Stimulated activated CD4-positive, alpha-beta T cell treated with anti-CD3 and anti-CD28 coated beads, Interleukin-15, amount 100 ng/mL, for 48 hours (primary cell): ENCODE measurements around the gene ENDOU.

ENCODE experiments used
- DNase-seq, 2 donors: peaks; one replicate each; pipeline ENCODE4 v3.0.0-alpha.2; 2020; ENCODE audit warnings: low read depth in 2 of 2

The ENDOU gene

GRCh38 chr12:47757364-47757839 is 32.1 kb upstream of the ENDOU start:
- DNase-seq, result no peak

- no peak for DNase-seq
Observed at GRCh38 chr12:47755655-47756562, 30.6 kb upstream of the ENDOU start.

- no peak for DNase-seq
Observed at GRCh38 chr12:47754881-47755280, 29.6 kb upstream of the ENDOU start.

GRCh38 chr12:47754126-47754525 is 28.8 kb upstream of the ENDOU start:
- no peak for DNase-seq

DNA sequence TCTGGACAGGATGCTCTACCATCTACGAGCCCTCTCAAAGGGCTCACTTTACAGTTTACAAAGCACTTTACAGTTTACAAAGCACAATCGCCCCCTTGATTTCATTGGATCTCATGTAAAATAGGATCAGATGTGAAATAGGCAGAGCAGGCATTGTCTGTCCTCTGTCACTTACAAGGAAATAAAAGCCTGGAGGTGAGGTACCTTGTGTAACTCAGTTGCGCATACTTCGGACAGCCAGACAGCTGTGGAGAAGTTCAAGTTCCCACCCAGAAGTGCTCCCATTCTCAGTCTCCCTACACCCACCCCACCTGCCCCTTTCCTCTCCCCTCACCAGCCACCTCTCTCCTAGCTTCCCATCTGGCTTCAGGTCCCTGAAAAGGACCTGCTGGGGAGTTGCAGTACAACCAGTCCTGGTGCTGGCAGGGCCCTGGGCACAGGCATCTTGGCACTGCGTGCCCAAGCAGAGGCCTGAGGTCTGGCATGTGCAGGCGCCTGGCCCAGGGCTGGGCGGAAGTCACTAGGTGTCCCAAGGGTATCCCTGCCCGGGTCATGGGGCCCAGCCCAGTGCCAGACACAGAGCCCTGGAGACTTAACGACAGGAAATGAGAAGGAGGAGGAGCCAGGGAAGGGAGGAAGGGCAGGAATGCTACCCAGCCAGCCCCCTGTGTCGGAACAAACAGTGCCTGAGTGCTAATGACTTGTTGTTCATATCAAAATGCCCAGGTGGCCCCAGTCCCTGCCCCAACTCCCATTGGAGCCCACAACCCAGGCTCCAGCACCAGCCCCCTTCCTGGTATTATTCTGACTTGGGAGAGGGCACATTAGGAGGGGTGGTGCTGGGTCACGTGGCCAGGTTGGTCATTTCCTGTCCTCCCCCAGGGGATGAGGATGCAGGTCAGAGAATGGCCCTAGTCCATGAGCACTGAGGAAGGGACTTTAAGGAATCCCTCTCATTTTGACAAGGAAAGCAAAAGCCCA is 28.0 kb upstream of the ENDOU start:
- DNase-seq, result no peak

GRCh38 chr12:47752552-47752951 is 27.3 kb upstream of the ENDOU start:
- DNase-seq, result no peak

DNA sequence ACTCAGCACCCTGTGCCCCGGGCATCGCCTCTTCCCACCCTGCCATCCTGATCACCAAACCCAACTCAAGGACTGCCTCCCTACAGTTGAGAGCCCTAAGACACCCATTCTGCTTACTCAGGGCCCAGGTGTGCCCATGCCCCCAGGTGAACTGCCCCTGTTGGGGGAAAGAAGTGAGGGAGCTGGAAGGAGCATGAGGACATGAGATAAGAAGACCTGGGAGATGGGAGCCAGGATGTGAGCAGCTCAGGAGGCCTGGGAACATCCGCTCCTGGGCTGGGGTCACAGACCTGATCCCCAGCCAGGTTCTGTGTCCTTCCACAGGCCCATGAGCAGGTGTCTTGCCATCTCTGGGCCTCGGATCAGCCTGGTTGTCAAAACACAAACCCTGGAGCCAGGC is 26.8 kb upstream of the ENDOU start:
- no peak for DNase-seq

- no peak for DNase-seq
Observed at GRCh38 chr12:47751561-47751960, 26.3 kb upstream of the ENDOU start.

DNA sequence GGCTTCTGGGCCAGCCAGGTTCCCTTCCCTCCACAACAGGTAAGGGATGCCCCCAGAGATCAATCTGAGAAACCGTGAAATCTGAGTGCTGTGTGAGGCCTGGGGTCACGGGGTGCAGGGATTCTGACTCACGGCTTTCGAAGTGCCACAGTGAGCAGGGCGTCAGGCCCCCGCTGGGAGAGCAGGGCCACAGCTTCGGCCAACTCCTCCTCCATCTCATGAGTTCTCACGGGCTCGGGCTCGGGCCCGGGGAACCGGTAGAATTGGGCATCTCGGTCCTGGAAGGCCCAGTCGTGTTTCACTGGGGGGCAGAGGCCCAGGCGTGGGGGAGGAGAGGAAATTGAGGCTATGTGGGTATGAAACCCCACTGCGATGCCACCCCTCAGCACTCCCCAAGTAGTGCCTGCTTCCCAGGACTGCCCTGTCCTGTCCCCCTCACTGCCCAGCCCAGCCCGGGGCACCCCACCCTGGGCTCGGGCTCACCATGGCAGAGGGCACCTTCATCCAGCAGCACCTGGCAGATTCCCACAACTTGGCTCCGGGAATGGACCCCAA is 25.7 kb upstream of the ENDOU start:
- no peak for DNase-seq

GRCh38 chr12:47750229-47750798 is 25.0 kb upstream of the ENDOU start:
- no peak for DNase-seq

DNA sequence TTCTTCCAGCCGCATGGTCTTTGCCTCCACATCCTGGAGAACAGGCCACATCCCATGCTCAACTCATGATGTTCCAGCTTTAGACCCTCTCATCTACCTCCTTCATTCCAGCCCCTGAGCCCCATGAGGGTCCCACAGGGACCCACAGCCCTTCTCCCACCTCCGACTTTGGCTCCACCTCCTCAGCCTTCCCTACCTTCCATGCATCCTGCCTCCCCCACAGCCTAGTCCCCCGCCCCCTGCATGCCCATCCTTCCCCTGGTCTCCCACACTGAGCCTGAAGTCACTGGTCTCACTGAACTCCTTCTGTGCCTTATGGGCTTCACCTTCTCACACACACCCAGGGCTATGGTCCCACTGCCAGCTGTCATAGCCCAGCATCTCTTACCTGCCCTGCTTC is 23.6 kb upstream of the ENDOU start:
- DNase-seq, result no peak

GRCh38 chr12:47748507-47748828 is 23.2 kb upstream of the ENDOU start:
- DNase-seq, result no peak

- DNase-seq, result no peak
Observed at GRCh38 chr12:47747596-47748506, 22.6 kb upstream of the ENDOU start.

GRCh38 chr12:47747126-47747525 is 21.8 kb upstream of the ENDOU start:
- no peak for DNase-seq

DNA sequence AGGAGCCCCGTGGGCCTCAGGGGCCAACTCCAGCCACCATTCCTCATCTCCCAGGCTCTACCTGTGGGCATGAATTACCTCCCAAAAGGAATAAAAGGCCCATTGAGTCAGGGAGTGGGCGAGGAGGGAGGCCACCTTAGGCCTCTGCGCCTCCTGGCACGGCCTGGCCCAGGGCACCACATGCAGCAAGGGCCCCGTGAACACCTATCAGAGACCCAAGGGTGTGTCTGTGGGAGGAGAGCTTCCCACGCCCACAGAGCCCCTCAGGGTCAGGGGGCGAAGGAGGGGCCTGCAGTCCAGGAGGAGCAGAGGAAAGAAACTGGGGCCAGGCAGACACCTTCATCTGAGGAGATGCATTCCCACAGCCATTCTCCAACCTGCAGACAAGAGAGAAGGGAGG is 21.2 kb upstream of the ENDOU start:
- DNase-seq, result no peak

GRCh38 chr12:47746073-47746472 is 20.8 kb upstream of the ENDOU start:
- no peak for DNase-seq

DNA sequence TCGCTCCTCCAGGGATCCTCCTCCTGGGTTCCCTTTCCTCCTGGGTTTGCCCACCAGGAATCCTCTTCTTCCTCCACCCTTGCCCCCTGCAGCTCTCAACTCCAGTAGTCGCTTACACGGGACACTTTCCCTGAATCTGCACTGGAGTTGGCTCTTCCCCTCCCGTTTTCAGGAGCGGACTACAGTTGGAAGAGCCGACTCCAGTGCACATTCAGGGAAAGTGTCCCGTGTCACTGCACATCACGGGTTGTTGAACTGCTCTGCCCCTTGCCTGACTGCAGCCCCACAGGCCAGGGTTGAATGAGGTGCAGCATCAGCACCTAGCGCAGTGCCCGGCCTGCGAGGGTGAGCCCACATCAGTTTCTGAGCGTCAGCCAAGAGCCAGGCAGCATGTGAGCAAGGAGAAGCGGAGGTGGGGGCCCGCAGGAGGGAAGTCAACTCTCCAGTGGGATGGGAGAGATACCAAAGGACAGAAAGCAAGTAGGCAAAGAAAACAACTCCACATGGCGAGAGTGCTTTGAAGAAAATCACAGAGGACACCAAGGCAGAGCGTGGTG is 20.3 kb upstream of the ENDOU start:
- no peak for DNase-seq

DNA sequence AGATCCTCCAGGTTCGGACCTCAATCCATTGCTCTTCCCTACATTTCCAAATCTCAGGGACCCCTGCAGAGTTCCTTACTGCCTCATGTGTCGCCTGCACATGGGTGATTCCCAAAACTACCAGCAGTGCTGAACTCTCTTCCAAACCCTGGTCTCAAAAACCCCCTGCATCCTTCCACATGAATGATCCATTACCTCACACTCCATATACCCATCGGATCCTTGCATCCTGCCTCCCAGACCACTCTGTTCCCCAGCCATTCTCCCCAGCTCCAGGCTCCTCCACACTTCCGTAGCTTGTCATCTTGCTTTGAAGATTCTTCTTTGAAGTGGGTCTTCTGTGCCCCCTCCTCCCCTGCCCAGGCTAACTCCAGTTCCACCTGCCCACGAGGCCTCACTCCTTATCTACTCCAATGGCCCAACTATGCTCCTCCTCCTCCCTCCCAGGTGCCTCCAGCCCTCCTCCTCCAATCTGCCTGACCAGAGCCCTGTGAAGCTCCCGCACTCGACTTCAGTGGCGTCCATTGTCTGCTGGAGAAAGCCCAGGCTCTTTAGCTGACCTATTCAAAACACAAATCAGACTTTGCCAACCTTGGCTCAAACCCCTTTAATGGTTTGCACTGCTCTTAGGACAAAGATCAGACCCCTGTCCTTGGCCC is 19.6 kb upstream of the ENDOU start:
- DNase-seq, result no peak

DNA sequence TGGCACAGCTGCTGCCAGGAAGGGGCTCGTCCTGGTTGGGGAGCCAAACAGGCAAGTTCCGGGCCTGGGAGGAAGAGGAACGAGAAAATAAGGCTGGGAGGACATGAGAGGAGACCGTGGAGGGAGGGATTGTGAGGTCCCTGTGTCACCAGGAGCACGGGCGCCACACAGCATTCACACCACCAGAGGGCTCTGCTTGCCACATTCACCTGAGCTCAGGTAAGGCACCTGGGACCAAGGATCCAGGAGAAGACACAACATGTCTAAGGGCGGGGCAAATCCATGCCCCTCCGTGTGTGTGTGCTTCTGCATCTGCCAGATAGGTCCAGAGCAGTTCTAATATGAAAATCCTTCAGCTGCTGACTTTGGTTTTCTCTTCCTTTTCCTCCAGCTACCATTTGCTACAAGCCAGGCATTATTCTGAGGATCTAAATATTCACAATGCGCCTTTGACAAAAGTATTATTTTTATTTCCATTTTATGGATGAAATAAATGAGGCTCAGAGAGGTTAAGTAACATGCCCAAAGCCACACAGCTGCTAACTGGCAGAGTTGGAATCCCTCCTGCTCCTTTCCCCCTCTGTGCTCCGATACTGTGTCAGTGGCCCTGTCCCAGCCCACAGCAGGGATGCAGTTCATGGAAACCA is 18.8 kb upstream of the ENDOU start:
- DNase-seq, result peak in 1 of 2 donors; percentile 41
